Stimulated activated CD4-positive, alpha-beta T cell treated with anti-CD3 and anti-CD28 coated beads, Interleukin-4, amount 100 ng/mL, for 24 hours (primary cell): ENCODE data around the gene C2CD5.
"Not testable (repeated sequence)": the region's sequence is repeated elsewhere in the genome, so short reads cannot be mapped to it uniquely, and the experiment has no call there.

Source experiments
- DNase-seq: peaks from one replicate; pipeline ENCODE4 v3.0.0-alpha.2; 2020

Gene C2CD5, protein sequence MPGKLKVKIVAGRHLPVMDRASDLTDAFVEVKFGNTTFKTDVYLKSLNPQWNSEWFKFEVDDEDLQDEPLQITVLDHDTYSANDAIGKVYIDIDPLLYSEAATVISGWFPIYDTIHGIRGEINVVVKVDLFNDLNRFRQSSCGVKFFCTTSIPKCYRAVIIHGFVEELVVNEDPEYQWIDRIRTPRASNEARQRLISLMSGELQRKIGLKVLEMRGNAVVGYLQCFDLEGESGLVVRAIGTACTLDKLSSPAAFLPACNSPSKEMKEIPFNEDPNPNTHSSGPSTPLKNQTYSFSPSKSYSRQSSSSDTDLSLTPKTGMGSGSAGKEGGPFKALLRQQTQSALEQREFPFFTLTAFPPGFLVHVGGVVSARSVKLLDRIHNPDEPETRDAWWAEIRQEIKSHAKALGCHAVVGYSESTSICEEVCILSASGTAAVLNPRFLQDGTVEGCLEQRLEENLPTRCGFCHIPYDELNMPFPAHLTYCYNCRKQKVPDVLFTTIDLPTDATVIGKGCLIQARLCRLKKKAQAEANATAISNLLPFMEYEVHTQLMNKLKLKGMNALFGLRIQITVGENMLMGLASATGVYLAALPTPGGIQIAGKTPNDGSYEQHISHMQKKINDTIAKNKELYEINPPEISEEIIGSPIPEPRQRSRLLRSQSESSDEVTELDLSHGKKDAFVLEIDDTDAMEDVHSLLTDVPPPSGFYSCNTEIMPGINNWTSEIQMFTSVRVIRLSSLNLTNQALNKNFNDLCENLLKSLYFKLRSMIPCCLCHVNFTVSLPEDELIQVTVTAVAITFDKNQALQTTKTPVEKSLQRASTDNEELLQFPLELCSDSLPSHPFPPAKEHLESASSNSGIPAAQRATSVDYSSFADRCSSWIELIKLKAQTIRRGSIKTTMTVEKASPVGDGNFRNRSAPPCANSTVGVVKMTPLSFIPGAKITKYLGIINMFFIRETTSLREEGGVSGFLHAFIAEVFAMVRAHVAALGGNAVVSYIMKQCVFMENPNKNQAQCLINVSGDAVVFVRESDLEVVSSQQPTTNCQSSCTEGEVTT

DNA sequence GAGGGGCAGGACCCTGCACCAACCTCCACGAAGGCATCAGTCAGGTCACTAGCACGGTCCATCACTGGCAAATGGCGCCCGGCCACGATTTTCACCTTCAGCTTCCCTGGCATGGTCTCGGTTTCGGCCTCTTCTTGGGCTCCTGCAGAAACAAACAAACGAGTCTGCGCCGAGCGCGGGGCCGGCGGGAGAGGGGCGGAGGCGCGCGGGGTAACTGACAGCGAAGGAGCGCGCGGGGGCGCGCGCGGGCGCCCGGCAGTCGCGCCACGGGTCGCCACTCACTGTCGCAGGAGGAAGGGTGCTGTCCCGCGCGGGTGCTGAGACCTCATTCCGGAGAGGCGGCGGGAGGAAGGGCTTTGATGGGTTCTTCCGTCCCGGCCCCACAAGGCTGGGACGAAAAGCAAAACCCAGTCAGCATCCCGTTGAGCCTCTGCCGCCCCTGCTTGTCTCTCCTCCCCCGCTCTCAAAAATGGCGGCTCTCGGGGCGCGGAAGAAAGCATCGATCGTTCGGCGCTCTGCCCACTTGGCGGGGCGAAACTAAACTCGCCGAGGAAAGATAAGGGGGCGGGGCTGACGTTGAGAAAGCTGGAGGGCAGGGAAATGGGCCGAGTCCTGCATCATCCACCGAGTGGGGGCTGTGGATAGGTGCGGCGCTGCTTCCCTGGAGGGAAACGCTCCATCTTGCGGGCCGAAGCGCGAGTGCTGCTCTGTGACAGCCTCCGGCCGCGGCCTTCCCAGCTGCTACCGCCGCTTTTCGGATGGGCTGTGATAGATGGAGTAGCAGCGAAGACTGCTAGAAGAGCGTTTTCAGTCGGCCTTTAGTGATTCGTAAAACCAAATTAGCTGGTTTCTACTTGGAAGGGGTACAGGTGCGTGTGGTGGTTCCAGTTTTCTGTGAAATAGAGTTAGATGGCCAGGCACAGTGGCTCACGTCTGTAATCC lies at the start of gene C2CD5:
C2CD5 (minus strand) TSS at position 505 of the 942 bp plus-strand sequence; CDS start at position 113, 392 bp downstream.
- peak; percentile 97 for DNase-seq

DNA sequence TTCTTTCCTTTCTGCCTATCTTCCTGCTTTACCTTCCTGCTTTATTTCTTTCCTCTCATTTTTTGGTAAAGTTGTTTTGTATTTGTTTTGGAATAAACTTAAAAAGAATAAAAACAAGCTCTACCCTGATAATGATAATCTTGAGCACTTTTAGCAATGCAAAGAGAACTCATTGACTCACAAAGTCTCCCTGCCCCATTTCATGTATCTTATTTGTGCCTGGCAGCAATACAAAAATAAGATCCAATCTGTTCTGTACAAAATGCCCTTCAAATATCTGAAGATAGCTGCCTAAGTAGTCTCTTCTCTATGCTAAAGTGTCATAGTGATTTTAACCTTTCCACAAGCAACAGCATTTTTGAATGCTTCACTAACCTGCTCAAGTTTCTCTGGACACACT lies 49.5 kb upstream of the C2CD5 start:
- DNase-seq, result no peak

DNA sequence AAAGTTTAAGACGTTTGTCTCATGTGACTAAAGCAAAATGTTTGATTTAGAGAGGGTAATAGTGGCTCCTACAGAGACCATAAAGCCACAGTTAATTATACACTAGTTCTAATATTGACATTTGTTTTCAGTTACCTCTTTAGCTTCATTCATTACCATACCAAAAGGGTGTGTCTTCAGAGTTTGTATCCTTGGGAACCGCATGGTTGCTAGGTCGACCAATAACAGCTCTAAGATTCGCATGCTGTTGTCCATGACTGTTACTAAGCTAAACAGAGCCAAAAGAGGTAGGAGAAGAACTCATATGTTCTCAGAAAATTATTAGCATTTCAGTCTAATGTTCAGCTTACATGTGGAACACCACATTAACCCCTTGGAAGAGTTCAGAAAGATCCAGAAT lies 44.5 kb upstream of the C2CD5 start:
- DNase-seq, result no peak

DNA sequence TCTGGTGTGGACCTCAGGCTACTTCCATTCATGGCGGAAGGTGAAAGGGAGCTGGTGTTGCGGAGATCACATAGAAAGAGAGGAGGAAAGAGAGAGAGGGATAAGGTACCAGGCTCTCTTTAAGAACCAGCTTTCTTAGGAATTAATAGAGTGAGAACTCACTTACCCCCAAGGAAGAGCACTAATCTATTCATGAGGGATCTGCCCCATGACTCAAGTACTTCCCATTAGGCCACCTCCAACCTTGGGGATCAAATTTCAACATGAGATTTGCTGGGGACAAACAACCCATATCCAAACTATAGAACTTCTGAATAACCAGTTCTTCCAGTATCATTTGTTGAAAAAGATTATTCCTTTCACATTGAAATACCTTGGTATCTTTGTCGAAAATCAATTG lies 34.0 kb upstream of the C2CD5 start:
- no peak for DNase-seq

DNA sequence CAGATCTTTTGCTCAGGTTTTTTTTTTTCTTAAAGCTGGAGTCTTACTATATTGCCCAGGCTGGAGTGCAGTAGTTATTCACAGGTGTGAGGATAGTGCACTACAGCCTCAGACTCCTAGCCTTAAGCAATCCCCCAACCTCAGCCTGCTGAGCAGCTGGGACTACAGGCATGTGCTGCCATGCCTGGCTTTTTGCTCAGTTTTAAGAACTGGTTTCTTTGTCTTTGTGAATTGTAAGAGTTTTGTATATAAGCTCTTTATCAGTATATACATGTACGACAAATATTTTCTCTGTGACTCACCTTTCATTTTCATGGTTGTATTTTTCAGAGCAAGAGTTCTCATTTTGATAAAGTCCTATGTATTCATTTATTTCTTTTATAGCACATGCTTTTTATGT lies 33.3 kb upstream of the C2CD5 start:
- no peak for DNase-seq

DNA sequence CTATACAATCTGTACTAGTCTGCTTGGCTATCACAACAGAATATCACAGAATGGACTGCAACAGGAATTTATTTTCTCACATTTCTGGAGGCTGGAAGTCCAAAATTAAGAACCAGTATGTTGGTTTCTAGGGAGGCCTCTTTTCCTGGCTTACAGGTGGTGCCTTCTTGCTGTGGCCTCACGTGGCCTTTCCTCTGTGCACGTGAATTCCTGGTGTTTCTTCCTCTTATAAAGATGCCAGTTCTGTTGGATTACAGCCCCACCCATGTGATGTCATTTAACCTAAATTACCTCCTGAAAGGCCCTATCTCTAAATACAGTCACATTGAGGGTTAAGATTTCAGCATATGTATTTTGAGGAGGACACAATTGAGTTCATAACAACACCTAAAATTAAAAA lies 32.1 kb upstream of the C2CD5 start:
- no peak for DNase-seq

DNA sequence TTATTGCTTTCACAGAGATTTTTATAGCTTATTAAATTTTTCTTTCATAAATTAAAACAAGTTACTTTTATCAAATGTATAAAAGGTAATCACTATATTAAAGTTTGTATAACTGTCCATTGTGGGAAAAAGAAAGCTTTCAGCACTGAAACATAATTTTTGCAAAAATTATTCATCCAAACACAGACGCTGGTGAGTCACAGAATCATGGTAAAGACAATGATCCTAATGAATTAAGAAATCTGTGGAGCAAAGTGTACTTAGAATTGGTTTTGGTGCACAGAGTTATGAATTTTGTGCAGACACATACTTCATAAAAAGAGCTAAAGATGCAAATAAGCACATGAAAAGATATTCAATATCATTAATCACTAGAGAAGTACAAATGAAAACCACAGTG lies 31.7 kb upstream of the C2CD5 start:
- no peak for DNase-seq

DNA sequence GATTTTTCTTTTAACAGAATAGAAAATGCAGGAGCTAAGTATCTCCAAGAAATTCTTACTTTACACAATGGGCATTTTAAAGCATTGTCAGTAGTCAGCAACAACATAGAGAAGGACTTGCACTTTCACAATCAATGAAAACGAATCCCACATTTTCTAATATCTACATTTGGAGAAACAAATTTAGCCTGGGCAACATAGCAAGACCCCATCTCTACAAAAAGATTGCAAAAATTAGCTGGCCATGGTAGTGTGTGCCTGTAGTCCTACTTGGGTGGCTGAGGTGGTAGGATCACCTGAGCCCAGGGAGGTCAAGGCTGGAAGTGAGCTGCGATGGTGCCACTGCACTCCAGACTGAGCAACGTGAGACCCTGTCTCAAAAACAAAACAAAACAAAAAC lies 30.6 kb upstream of the C2CD5 start:
- no peak for DNase-seq

DNA sequence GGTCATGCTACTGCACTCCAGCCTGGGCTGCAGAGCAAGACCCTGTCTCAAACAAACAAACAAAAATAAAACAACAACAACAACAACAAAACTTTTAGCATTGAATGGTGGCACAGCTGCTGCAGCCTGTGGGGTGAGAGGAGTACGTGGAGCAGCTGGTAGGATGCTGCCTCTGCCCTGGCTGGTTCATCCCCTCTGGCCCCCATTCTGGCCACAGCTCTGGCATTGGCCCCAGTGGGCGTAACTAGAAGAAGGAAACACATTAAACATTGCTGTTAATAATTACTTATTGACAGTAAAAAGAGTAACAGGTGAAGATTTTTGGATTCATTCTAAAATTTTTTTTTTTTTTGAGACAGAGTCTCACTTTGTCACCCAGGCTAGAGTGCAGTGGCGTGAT lies 28.8 kb upstream of the C2CD5 start:
- no peak for DNase-seq

DNA sequence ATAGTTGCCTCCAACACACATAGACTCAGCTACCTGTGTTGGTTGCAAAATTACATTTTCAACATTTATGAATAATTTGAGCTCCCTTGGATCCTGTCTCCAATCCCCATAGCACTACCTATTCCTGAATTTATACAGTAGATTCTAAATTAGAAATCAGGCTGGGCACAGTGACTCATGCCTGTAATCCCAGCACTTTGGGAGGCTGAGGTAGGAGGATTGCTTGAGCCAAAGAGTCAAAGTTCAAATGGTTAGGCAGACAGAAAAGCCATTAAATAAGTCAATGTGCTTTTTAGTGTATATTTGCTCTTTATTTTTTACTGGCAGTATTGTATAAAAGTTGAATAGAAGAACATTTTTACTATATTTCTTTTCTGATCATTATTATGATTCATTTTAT lies 24.9 kb upstream of the C2CD5 start:
- DNase-seq, result no peak

DNA sequence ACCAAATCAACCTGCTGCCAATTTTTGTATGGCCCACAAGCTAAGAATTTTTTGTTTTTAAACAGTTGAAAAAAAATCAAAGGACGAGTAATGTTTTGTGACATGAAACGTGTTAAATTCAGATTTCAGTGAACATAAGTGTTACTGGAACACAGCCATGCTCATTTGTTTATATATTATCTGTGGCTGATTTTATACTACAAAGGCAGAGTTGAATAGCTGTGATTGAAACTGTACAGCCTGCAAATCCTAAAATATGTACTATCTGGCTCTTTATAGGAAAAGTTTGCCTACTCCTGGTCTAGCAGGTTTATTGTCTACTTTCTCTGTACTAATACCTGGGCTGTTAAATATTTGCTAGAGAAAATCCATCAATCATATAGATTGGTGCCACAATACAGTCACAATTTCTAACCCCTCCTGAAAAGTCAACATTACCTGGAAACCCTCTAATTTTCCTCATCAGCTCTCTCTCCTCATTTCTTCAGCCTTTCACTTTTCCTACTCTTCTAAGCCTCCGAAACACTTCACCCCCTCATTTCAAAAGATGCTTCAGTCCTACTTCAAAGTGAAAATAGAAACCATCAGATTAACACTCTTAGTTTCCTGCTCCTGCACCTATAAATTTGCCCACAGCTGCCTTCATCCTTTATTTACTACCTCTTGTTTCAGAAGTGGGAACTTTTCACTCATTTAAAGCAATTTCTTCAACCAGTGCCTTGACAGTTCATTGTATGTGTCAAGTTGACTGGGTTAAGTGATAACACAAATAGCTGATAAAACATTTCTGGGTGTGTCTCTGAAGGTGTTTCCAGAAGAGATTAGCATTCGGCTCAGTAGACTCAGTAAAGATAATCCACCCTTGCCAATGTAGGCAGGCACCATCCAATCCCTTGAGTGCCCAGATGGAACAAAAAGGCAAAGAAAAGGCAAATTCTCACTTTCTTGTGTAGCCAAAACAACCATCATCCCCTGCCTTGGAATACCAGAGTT lies 18.0 kb upstream of the C2CD5 start:
- DNase-seq, result no peak

DNA sequence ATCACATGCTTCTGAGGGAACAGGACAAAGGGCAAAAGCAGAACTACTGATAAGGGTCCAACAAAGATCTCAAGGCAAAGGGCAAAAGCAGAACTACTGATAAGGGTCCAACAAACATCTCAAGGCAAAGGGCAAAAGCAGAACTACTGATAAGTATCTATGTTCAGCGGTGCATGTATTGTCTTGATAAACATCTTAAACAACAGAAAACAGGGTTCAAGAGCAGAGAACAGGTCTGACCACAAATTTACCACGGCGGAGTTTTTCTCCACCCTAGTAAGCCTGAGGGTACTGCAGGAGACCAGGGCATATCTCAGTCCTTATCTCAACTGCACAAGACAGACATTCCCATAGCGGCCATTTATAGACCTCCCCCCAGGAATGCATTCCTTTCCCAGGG lies 10.4 kb upstream of the C2CD5 start:
- DNase-seq, result not testable (repeated sequence)

DNA sequence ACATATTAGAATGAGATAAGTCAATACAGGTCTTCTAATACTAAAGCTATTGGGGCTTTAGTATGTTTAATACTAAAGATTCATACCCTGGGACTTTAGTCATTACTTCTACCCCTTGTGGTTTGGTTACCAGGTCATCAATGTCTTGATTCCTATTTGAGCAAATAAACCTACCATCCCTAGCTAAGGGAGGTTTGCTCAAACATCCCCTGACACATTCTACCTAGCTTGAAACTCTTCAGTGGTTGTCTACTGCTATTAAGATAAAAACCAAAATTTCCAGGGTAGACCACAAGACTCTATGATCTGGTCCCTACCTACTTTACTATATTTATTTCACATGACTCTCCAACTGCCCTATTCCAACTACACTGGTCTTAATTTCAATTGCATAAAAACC lies 7.3 kb upstream of the C2CD5 start:
- DNase-seq, result no peak

DNA sequence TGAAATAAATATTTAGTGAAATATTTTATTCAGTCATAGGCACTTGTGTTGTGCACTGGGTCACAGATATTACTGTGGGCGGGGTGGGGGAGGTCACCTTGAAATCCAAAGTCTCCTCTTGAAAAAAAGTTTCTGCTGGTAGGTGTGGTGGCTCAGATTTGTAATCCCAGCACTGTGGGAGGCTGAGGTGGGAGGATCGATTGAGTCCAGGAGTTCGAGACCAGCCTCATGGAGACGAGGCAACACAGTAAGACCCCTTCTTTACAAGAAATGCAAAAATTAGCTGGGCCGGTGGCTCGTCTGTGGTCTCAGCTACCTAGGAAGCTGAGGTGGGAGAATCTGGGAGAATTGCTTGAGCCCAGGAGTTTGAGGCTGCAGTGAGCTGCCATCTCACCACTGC lies 913 bp upstream of the C2CD5 start:
- DNase-seq, result no peak

DNA sequence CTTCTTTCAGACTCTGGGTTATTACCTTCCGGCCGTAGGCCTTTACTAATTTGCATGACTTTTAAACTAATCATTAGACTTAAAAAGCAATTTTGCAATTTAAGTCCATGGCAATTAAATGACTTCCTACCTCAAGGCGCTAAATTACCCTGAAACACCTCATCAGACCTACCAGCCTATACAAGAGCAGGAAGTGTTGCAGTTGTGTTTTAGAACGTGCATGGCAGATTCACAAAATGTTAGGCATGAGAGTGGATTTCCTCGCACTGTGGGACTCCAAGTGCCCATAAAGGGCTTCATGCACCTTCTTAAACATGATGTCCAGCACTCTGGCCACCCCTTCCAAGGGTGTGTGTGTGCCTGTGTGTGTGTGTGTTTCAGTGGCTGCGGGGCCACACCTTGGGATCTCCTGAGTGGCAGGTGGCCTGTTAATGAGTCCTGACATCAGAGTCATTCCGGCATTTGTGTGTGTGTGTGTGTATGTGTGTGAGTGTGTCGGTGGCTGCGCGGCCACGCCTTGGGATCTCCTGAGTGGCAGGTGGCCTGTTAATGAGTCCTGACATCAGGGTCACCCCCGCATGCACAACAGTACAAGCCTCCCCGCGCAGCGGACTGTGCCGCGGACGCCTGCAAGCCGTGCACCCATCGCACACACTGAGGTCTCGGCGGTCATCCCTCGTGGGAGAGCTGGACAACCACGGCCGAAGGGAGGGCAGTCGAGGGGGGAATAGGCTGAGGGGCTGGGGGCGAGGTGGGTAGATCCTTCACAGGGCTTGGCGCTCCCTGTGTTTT lies 900 bp downstream of the C2CD5 start:
- peak; percentile 60 for DNase-seq

DNA sequence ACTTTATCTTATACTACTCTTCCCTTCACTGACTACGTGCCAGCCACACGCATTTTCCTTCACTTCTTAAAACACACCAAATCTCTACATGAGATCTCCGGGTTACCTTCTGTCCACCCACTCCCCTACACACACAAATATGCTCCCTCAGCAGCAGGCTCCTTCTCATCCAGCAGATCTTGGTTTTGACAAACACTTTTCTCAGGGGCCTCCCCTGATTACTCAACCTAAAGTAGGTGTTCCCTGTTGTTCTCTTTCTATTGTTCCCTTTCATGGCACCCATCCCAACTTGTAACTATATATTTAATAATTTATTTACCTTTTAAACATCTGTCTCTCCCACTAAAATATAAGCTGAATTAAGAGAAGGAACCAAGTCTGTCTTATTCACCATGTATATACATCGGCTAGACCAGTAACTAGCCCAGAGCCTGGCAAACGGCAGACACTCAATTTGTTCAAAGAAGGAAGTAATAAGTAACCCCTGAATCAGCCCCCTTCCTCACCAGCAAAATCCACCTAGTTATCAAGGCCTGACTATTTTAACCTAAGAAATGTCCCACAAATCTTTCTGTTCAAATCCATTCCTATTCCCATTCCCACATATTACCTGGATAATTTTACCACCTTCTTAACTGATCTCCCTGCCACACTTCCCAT lies 2.7 kb downstream of the C2CD5 start:
- DNase-seq, result no peak

DNA sequence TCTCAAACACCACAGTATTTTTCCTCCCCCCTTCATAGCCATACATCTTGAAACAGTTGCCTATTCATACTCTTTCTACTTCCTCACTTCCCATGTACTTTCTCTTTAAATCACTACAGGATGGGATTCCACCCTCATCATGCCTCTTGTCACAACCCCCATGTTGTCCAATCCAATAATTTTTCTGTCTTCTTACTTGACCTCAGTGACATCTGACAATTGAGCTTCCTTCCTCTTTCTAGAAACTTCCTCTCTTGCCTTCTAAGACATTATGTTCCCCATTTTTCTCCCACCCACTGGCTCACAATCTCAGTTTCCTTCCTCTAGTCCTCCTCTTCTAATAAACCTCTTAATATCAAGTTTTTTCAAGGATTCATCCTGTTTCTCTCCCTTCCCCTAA lies 5.3 kb downstream of the C2CD5 start:
- no peak for DNase-seq

DNA sequence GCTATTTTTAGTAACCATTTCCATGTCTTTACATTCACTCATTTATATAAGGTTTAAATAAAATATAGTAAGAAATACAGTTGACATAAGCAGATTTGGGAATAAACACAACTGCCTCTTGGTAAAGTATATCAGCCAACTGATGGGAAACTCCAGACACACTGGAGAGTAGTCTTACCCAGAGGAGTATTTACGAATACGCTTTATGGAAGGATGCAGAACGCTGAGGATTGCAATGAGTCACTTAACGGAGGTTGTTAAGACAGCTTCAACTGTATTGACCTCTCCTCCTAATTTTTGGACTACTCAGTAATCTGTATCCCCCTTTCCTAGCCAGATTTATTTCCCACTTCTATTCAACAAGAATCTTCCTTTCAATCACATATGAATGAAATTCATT lies 6.0 kb downstream of the C2CD5 start:
- DNase-seq, result no peak

DNA sequence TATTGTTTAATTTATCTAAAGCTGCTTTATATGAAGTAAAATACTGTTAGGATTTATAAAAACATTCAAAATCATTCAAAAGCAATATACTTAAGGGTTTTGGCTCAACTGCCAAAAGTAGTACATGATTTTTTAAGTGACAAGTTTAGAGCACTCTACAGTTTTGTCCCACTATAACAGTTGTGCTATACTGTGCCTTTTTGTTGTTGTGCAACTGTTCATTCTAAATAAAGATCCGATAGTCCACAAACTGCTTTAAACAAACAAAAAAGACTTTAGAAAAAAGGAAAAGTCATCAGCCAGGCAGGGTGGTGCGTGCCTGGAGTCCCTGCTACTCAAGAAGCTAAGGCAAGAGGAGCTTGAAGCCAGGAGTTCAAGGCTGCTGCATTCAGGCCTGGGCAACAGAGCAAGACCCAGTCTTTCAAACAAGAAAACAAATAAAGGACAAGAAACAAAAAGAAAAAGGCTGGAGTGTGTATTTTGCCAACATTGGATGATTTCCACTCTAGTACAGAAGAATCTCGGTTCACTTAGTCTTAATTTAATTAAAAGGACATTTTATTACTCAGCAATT lies 7.3 kb downstream of the C2CD5 start:
- no peak for DNase-seq
